HG03066 (cell line): ENCODE measurements around the gene FBXO22.

ENCODE experiments used
- ATAC-seq: cut with Tn5 transposase; IDR thresholded peaks from one replicate; pipeline ENCODE4 v1.9.1; 2021; ENCODE audit warnings: low read depth; ENCODE audit not compliant: unreplicated experiment

FBXO22 gene

GRCh38 chr15:75918135-75918534 is 14.5 kb downstream of the FBXO22 start:
- ATAC-seq = no peak

GRCh38 chr15:75920079-75920478 is 16.4 kb downstream of the FBXO22 start:
- no peak for ATAC-seq

GRCh38 chr15:75921732-75922703 is 18.3 kb downstream of the FBXO22 start:
- ATAC-seq = no peak

- ATAC-seq = no peak
Measured at GRCh38 chr15:75923756-75924155, 20.1 kb downstream of the FBXO22 start.

- no peak for ATAC-seq
Measured at GRCh38 chr15:75924576-75924975, 20.9 kb downstream of the FBXO22 start.

GRCh38 chr15:75925440-75925839 is 21.8 kb downstream of the FBXO22 start:
- ATAC-seq = no peak

GRCh38 chr15:75926931-75927330 is 23.3 kb downstream of the FBXO22 start:
- ATAC-seq = no peak

GRCh38 chr15:75927601-75928000 is 23.9 kb downstream of the FBXO22 start:
- ATAC-seq = no peak

- no peak for ATAC-seq
Measured at GRCh38 chr15:75928680-75929608, 25.3 kb downstream of the FBXO22 start.

- ATAC-seq = no peak
Measured at GRCh38 chr15:75929799-75930565, 26.3 kb downstream of the FBXO22 start.

- ATAC-seq = no peak
Measured at GRCh38 chr15:75930866-75931265, 27.2 kb downstream of the FBXO22 start.

- no peak for ATAC-seq
Measured at GRCh38 chr15:75942464-75942863, 38.8 kb downstream of the FBXO22 start.

- ATAC-seq = no peak
Measured at GRCh38 chr15:75943246-75943645, 39.6 kb downstream of the FBXO22 start.

- ATAC-seq = no peak
Measured at GRCh38 chr15:75943713-75944215, 40.1 kb downstream of the FBXO22 start.

GRCh38 chr15:75945953-75946352 is 42.3 kb downstream of the FBXO22 start:
- ATAC-seq = no peak

- no peak for ATAC-seq
Measured at GRCh38 chr15:75947092-75947491, 43.4 kb downstream of the FBXO22 start.

- no peak for ATAC-seq
Measured at GRCh38 chr15:75948761-75949296, 45.2 kb downstream of the FBXO22 start.

GRCh38 chr15:75952525-75952924 is 48.8 kb downstream of the FBXO22 start:
- ATAC-seq = no peak

- no peak for ATAC-seq
Measured at GRCh38 chr15:75955720-75956119, 52.0 kb downstream of the FBXO22 start.

GRCh38 chr15:75961331-75961730 is 57.7 kb downstream of the FBXO22 start:
- ATAC-seq = no peak
